HG03521 (cell line): ENCODE measurements around the gene CYBB.
"Not testable (repeated sequence)": the region's sequence is repeated elsewhere in the genome, so short reads cannot be mapped to it uniquely, and the experiment has no call there.

ENCODE experiments used
- ATAC-seq: cut with Tn5 transposase; IDR thresholded peaks from one replicate; pipeline ENCODE4 v1.9.1; 2021; ENCODE audit warnings: mild to moderate bottlenecking, moderate library complexity; ENCODE audit not compliant: unreplicated experiment

Gene CYBB

DNA sequence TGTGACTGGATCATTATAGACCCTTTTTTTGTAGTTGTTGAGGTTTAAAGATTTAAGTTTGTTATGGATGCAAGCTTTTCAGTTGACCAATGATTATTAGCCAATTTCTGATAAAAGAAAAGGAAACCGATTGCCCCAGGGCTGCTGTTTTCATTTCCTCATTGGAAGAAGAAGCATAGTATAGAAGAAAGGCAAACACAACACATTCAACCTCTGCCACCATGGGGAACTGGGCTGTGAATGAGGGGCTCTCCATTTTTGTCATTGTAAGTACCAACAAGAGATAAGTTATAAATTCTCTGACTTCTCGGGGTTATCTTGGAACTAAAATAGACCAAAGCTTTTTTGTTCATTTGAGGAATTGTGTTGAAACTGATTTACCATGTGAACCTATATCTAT, at the start of gene CYBB:
CYBB (plus strand) TSS at position 203 of the 400 bp plus-strand sequence; CDS start at position 222, 19 bp downstream.
- ATAC-seq = no peak

DNA sequence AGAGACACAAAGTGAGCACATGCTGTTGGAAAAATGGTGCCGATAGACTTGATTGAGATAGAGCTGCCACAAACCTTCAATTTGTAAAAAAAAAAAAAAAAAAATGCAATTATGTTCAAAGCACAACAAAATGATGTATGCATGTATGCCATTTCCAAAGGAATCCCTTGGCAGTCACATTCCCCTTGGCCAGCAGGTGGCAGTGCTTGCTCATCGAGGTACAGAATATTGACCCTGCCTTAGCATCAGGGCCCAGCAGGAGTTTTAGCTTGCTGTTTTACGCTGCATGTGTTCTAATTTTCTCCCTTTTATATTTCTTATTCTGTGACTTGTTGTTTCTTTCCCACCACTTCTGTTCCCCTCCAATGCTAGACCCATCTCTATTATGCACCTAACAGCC, 34.5 kb upstream of the CYBB start:
- ATAC-seq = no peak

DNA sequence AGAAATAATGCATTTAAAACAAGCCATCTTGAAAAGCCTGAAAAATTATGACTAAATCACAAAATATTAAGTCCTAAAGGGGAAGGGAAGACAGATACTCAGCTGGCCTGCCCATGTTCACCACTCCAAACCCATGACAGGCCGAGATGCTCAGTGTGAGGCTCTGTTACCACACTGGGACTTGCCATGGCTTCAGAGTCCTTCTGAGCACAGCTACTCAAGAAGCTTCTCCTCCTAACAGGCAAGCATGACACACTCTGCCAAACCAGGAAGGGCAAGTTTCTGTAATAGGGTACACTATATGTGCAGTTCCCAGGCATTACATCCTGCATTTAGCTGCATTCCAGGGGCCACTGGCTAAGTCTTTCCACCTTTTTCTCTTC, 34.0 kb upstream of the CYBB start:
- ATAC-seq = peak; percentile 32

DNA sequence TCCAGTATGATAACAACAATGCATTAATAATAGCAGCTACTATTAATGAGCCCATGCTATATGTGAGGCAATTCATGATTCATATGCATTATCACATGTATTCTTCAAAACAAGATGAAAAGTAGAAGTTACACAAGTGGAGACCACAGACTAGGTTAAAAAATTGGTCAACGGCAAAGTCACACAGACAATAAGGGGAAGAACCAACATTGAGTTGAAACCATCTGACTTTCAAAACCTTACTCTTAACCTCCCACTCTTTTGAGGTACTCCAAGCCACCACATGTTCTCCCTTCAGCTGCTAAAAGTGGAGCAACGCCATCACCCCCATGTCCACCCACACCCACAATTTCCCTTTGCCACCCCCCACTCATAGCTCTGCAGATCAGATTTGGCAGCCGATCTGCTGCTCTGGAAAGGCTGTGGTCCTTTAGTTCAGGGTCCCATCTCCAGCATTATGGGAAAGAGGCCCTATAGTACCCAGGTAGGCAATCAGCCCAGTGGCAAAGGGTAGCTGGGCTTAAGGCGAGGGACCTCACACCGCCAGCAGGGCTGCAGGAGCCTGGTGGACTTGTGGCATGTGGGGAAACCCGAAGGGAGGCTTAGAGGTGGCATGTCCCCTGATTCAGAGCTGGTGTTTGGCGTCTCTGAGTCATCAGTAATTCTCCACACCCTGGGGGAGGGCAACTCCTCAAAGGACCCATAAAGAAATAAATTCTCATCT, 33.5 kb upstream of the CYBB start:
- ATAC-seq = peak; percentile 89

DNA sequence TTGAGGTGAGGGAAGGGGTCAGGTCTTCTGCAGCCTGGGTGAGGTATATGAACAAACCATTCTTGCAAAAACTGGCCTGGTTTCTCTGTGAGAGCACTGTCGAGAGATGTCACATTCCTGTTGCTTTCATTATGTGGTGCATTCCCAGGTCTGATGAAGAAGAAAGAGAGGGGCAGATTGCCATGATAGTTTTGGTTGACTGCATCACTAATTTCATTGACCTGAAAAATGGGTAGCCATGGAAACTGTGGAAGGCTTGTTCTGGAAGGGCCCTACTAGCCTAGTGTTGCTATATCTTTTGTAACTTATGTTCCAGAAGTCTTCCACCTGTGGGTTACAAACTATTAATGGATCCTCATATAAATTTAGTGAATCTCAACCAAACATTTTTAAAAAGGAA, 32.9 kb upstream of the CYBB start:
- no peak for ATAC-seq

DNA sequence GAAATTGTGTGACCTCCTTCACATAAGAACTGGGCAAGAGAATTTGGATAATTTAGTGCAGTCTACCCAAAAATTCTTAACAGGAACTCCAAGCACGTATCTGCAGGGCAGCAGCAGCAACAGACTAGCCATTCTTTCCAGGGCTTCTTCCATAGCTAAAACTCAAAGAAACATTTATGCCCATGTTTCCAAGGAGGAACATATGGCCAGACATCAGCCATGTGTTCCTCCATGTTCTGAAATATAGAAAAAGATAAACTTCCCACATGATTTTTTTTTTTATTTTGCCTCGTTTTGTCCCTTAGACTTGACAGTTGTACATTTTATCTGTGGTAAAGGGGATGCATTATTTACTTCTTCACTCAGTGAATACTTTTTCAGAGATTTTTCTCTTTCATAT, 27.6 kb upstream of the CYBB start:
- no peak for ATAC-seq

DNA sequence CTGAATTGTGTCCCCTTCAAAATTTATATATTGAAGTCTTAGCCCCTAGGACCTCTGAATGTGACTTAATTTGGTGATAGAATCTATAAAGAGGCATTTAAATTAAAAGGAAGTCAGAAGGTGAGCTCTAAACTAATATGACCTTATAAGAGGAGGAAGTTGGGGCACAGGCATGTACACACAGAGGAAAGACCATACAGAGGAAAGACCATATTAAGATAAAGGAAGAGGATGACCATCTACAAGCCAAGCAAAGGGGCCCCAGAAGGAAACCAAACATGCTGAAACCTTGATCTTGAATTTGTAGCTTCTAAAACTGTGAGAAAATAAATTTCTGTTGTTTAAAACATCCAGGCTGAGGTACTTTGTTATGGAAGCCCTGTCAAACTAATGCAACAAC, 26.9 kb upstream of the CYBB start:
- ATAC-seq = no peak

DNA sequence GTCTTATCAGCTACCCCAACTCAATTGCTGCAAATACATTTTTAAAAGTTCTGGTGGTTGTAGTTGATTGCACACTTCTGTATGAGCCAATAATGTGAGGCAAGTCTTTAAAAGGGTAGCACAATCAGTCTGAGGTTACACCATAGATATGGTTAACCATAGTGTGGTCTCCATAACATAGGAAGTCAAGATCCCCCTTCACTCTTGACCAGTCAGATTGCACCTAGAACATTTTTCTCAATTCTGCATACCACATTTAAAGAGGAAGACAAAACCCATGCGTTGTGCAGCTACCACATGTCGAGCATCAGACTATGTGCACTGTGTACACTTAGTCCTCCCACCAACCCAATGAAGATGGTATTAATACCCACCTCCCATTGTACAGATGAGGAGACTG, 26.5 kb upstream of the CYBB start:
- peak; percentile 34 for ATAC-seq

DNA sequence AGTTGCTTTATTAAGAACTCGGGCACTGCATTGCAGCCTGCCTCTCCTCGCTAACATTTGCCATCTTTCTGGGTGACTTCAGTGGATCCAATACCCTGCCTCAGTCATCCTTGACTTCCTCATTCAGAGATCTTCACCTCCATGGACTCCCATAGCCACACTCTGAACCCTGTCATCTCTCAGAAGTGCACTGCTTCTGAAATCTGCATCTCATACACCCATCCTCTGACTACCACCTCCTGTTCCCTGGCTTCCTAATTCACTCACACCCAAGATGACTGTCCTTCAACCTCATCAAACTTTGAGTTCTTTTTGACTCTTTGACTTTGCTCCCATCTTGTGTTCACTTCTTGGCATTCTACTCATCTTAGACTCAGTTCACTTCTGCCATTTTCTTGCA, 25.3 kb upstream of the CYBB start:
- ATAC-seq = peak; percentile 3

DNA sequence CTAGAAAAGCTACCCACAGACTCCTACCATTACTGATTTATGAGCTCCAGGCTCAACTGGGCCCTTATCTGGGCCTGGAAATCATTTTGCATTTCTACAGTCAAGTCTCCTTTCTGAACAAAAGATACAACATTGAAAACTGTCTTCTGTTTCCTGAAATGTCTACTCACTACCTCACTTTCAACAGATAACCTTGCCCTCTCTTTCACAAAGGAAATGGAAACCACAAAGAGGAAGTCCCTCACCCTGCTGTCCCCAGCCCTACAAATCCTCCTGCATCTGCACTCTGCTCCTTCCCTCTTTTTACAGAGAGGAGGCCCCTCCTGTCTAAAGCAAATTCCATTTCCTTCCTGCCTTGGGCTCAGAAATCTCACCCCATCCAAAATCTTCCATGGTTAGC, 24.8 kb upstream of the CYBB start:
- peak; percentile 87 for ATAC-seq

DNA sequence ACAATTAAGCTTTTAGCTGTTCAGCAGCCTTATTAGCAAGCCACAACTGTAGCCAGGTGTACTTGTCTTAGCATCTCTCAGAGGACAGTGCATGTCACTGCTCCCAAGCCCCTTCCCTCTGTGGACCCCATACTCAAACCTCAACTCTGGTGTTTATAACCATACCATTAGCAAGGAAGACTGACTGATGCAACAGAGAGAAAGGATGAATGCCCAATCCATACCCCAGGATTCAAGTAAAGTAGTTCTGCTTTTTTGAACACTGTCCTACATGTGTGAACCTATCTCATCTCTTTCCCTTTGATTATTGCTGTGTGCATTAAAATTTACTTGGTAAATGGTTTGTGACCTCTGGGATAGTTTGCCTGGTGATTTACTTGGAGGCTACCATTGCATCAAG, 22.8 kb upstream of the CYBB start:
- ATAC-seq = no peak

DNA sequence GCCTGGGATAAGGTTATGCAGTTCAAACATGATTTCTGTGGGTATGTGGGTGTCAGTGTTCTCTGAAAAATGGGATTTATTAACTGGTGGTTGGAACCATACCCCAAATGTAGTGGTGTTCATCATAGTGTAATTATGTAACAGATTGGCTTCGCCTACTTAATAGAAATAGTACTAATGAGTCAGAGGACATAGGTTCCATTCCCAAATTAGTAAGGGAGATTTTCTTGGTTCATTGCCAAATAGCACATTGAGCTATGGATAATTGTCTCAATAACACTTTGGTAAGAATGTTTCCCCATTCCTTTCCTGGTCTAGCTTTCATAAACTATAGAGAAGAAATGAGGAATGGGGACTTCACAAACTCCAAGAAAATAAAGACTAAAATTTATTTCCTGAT, 20.5 kb upstream of the CYBB start:
- no peak for ATAC-seq

DNA sequence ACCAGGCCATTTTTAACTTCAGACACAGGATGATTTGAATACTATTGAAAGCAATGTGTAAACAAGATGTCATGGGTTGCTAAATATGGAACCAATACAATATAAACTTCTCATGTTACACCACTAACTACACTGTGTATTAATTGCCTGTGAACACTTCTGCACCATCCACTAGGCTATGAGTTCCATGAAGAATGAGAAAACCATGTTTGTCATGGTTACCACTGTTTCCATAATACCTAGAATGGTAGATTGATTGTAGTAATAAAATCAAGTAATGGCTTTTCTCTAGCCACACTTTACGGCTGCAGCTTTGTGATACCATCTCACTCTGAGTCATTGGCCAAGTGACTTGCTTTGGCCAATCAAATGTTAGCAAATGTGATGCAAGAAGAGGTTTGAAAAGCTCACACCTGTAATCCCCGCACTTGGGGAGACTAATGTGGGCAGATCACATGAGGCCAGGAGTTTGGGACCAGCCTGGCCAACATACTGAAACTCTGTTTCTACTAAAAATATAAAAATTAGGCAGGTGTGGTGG, 19.9 kb upstream of the CYBB start:
- ATAC-seq = no peak

DNA sequence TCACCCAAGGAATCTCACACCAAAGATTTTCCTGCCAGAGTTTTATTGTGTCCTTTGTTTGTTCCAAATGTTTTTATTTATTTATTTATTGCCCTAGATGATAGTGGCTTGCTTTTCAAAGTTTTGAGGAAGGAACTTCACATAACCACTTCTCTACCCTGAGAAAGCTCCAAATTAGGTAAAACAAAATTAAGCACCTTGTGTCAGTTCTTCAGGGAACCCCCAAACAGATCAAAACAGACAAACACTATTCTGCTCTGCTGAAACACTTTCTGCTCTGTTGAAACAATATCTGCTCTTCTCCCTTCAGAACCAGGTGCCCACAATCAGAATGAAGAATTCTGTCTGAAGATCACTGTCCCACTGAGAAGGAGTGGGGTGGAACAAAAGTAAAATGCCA, 16.5 kb upstream of the CYBB start:
- no peak for ATAC-seq

DNA sequence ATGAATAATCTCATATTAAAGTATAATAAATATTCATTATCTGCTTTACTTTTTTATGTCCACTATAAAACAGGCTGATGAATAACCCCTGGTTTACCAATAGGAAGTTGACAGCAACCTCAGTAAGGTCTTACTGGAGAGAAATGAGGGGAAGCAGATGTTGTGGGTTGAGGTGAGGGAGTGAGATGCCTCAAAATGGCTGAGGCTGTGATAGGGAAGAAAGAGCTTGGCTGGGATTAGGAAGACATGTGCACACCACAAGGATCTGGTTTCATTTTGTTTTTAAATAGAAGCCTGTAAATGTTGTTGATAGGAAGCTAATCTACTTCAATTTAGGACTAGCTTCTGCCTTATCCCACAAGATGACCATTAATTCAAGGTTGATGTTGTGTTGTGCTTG, 14.4 kb upstream of the CYBB start:
- ATAC-seq = no peak

DNA sequence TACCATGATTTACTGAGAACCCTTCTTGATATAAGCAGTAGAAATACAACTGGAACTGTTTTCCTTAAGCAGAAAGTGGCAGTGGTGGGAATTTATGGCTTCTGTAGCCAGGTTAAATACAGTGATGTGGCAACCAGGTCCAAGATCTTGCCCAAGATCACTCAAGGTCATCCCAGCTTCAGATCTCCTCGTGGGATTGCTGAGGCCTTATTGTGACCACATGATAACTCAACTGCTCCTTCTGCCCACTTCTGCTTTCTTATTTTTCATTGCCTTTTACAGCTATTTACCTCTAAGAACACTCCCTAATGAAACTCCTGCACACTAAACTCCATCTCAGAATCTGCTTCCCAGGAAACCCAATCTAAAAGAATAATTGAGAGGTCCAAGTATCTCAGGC, 12.4 kb upstream of the CYBB start:
- no peak for ATAC-seq

DNA sequence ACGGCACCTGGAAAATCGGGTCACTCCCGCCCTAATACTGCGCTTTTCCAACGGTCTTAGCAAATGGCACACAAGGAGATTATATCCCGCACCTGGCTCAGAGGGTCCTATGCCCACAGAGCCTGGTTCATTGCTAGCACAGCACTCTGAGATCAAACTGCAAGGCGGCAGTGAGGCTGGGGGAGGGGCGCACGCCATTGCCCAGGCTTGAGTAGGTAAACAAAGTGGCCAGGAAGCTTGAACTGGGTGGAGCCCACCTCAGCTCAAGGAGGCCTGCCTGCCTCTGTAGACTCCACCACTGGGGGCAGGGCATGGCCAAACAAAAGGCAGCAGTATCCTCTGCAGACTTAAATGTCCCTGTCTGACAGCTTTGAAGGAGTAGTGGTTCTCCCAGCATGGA, 11.0 kb upstream of the CYBB start:
- not testable (repeated sequence) for ATAC-seq

DNA sequence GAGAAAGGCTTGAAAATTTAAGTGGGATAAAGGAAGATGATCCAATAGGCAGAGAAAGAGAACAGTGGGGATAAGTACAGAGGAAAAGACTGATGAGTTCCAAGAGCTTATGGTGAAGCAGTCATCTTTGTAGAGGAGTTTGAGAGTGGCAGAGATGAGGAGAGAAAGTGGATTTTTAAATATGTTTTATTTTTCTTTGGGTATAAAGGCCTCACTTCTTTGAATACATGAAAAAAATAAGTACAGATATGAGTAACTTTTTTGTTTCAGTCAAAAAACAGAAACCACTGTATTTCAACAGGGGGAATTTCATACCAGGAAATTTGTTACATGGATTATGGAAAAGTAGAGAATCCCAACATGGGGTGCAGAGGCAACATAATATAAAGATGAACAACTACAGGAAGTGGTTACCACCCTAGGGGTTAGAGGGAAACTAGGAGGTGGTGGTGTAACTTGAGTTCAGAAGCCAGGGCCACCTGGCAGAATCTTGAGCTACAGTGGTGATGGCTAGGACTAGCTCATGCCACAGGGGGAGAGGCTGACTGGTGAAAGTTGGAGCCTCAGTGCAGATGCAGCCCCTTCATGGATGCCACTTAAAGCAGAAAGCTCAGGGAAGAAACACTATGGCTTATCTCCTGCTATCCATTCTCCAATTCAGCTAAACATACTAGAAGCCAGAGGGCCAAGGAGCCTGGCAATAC, 3.4 kb upstream of the CYBB start:
- peak; percentile 64 for ATAC-seq

DNA sequence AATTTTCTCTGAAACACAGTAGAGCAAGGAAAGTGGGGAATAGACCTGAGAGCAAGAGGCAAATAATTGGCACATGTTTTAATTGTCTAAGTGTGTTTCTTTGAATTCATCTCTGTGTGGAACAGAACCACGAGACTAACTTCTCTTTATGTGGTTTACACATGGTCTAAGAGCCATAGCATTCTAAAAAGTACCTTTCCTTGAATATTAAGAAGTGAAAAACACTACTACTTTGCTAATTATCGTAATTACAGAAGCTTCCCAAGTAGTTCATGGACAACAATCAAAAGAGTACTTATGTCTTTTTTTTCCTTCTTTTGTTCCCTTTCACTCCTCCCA, 2.9 kb upstream of the CYBB start:
- no peak for ATAC-seq

DNA sequence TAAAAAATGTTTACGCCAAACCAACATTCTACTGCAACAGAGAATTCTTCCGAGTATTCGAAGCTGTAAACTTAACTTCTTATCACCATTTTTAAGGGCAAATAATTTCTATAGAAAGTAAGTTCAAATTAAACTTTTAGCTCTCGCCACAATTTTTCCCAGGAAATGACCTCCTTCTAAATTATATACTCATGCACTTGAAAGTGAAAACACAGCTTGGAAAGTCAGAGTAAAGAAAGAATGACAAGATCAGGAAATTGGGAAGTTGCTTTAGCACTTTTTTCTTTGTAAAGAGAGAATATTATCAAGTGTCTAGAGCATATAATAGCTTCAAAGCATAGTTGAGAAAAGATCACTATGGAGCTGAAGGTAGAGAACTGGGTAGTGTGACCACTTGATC, 1.2 kb downstream of the CYBB start:
- no peak for ATAC-seq

DNA sequence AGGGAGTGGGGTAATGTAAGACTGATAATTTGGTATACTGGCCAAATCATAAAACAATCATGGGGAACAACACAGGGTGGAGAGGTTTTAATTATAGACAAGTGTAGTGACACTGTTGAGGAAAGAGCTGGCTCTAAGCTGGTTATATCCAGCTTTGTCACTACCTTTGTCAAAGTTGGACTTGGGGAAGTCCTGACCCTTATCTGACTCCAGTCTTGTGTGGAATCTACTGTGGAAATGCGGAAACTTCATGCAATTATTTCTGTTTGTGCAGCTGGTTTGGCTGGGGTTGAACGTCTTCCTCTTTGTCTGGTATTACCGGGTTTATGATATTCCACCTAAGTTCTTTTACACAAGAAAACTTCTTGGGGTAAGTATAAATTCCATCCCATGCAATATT, 2.0 kb downstream of the CYBB start:
- no peak for ATAC-seq

DNA sequence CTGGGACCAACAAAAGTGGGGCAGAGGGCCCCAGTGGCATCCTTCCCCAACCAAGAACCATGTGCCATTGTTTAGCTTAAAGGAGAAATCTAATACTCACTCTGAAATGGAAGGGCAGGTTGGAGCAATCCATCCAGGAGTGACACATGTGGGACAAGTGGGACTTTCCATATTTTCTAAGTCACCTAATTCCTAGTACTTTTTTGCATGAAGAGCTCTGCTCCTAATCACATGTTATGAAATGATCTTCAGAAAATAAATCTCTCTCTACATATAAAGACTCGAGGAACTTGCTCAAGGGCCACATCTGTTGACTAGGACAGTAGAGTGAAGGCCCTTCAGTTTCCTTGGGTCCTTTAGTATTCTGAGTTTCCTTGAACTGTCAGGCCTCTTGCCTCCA, 2.5 kb downstream of the CYBB start:
- no peak for ATAC-seq

DNA sequence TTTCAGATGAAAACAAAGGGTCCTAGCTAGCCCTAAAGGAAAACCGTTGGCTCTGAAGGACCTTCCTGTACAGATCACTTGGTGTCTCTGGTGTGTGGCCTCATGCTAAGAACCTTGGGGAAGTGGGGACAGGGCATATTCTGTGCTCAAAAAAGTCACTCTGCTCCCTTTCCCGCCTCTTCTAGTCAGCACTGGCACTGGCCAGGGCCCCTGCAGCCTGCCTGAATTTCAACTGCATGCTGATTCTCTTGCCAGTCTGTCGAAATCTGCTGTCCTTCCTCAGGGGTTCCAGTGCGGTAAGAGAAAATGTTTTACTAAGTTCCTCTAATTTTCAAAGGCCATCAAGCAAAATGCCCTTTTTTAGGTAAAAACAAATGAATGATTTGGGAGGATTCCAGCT, 3.4 kb downstream of the CYBB start:
- ATAC-seq = no peak
